HEK293T (cell line): ENCODE measurements around the gene TCEANC2.

Source experiments
- CTCF ChIA-PET: fragments of 350-600 bp; formaldehyde crosslinking; extraction: SDS; loops from one replicate; lab custom pipeline; 2021; ENCODE audit warnings: antibody characterized with exemption, inconsistent platforms; lab: Yijun Ruan, JAX
- POLR2A ChIA-PET: fragments of 350-600 bp; formaldehyde crosslinking; extraction: SDS; loops from one replicate; lab custom pipeline; 2020; ENCODE audit warnings: antibody characterized with exemption, inconsistent platforms; lab: Yijun Ruan, JAX
- DNase-seq: peaks from one replicate; pipeline ENCODE4 v3.0.0; 2012; ENCODE audit warnings: mixed read lengths; ENCODE audit errors: extremely low spot score
- ARNT ChIP-seq: fragments of 450-650 bp; IDR thresholded peaks from 2 replicates; pipeline ENCODE4 v1.6.1; 2017; ENCODE audit warnings: mild to moderate bottlenecking
- BHLHE40 ChIP-seq: fragments of 450-650 bp; IDR thresholded peaks from 2 replicates; pipeline ENCODE4 v1.6.1; 2016; ENCODE audit warnings: mild to moderate bottlenecking, moderate library complexity, borderline replicate concordance
- CTBP1 ChIP-seq: fragments of 450-650 bp; IDR thresholded peaks from 2 replicates; pipeline ENCODE4 v1.6.1; 2016; ENCODE audit warnings: borderline replicate concordance
- ELF4 ChIP-seq: fragments of 450-650 bp; IDR thresholded peaks from 2 replicates; pipeline ENCODE4 v1.6.1; 2017; ENCODE audit warnings: antibody characterized with exemption
- FOXA1 ChIP-seq: fragments of 450-650 bp; IDR thresholded peaks from 2 replicates; pipeline ENCODE4 v1.6.1; 2016; ENCODE audit warnings: mild to moderate bottlenecking
- FOXK2 ChIP-seq: fragments of 450-650 bp; IDR thresholded peaks from 2 replicates; pipeline ENCODE4 v1.6.1; 2016; ENCODE audit warnings: mild to moderate bottlenecking
- FOXM1 ChIP-seq: fragments of 450-650 bp; IDR thresholded peaks from 2 replicates; pipeline ENCODE4 v1.6.1; 2017; ENCODE audit warnings: mild to moderate bottlenecking, borderline replicate concordance
- HDGF ChIP-seq: fragments of 450-650 bp; IDR thresholded peaks from 2 replicates; pipeline ENCODE4 v1.6.1; 2017; ENCODE audit warnings: antibody characterized with exemption, borderline replicate concordance
- L3MBTL2 ChIP-seq: fragments of 450-650 bp; conservative IDR thresholded peaks from 2 replicates; pipeline ENCODE4 v1.6.1; 2016; ENCODE audit warnings: mild to moderate bottlenecking
- LEF1 ChIP-seq: fragments of 450-650 bp; IDR thresholded peaks from 2 replicates; pipeline ENCODE4 v1.6.1; 2017; ENCODE audit warnings: mild to moderate bottlenecking, borderline replicate concordance
- NFRKB ChIP-seq: fragments of 450-650 bp; IDR thresholded peaks from 2 replicates; pipeline ENCODE4 v1.6.1; 2016; ENCODE audit warnings: mild to moderate bottlenecking, moderate library complexity
- SP1 ChIP-seq: fragments of 450-650 bp; IDR thresholded peaks from 2 replicates; pipeline ENCODE4 v1.6.1; 2017
- SUZ12 ChIP-seq: fragments of 450-650 bp; IDR thresholded peaks from 2 replicates; pipeline ENCODE4 v1.6.1; 2016; ENCODE audit warnings: mild to moderate bottlenecking
- TARDBP ChIP-seq: fragments of 450-650 bp; IDR thresholded peaks from 2 replicates; pipeline ENCODE4 v1.6.1; 2016
- ZNF384 ChIP-seq: fragments of 450-650 bp; IDR thresholded peaks from 2 replicates; pipeline ENCODE4 v1.6.1; 2016
- TF ChIP-seq, protein P1 (sequence below): fragments of 450-650 bp; IDR thresholded peaks from 2 replicates; pipeline ENCODE4 v1.6.1; 2016

The TCEANC2 gene

GRCh38 chr1:54129858-54130257 lies 76.5 kb downstream of the TCEANC2 start:
- ChIA-PET POLR2A (no interaction called here), CTCF (no interaction called here)
- TF ChIP-seq HDGF (no peak), SP1 (no peak), FOXK2 (no peak), NFRKB (no peak)
- no peak for DNase-seq

DNA sequence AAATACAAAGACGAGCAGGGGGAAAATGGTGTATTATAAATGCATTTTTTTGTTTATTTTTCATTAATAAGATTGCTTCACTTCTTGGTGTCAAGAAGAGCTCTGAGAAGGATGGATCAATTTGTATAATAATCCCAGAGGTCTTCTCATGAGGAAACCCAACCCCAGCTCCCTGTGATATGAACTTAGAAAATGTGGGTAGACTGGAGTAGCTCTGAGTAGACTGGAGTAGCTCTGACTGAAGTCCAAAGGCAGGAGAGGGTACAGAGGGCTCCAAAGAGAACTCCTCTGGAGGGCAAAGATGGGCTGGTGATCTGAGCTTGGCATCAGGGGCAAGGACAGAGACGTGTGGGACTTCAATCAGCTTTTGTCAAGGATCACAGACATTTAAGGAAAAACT lies 78.0 kb downstream of the TCEANC2 start:
- TF ChIP-seq FOXK2, result no peak
- TF ChIP-seq CTBP1, result no peak
- no peak for TF ChIP-seq L3MBTL2
- no peak for TF ChIP-seq BHLHE40
- TF ChIP-seq, protein P1, sequence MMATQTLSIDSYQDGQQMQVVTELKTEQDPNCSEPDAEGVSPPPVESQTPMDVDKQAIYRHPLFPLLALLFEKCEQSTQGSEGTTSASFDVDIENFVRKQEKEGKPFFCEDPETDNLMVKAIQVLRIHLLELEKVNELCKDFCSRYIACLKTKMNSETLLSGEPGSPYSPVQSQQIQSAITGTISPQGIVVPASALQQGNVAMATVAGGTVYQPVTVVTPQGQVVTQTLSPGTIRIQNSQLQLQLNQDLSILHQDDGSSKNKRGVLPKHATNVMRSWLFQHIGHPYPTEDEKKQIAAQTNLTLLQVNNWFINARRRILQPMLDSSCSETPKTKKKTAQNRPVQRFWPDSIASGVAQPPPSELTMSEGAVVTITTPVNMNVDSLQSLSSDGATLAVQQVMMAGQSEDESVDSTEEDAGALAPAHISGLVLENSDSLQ, result no peak
- TF ChIP-seq TARDBP, result no peak
- no peak for TF ChIP-seq FOXA1
- TF ChIP-seq ELF4, result no peak
- no peak for TF ChIP-seq SUZ12
- TF ChIP-seq LEF1, result no peak
- no peak for TF ChIP-seq ZNF384
- no peak for DNase-seq
- CTCF ChIA-PET, result interaction anchor here (1.2 kb wide), 1 partner anchor 10 kb away, joined by 6 read pairs; no protein-coding TSS in a partner anchor
- POLR2A ChIA-PET, result no interaction called here

GRCh38 chr1:54132495-54132894 lies 79.1 kb downstream of the TCEANC2 start:
- DNase-seq, result no peak
- ChIA-PET POLR2A (no interaction called here), CTCF (no interaction called here)
- TF ChIP-seq ELF4, result no peak
- no peak for TF ChIP-seq SP1

DNA sequence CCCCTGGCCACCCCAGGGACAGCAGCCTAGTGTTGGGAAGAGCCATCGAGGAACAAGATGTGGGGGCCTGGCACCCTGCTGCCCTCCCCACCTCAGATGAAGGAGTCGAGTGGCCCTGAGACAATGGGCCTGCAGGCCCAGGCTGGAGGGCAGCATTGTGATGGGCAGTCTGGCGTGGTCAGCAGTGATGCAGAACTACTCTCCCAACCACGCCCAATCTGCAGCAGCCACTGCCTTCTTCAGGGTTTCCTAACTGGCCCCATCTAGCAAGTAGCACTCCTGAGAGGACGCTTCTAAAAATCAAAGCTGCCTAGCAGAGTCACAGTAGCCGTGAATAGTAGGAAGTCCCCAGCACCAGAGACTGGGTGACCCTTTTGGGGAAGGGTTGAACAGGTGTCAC lies 80.9 kb downstream of the TCEANC2 start:
- POLR2A ChIA-PET, result no interaction called here
- DNase-seq, result no peak
- TF ChIP-seq SUZ12 (no peak), BHLHE40 (no peak), SP1 (no peak), ARNT (no peak), NFRKB (no peak), ELF4 (no peak), FOXK2 (no peak), L3MBTL2 (no peak), LEF1 (no peak)
- TF ChIP-seq, protein P1, result no peak
- CTCF ChIA-PET, result no interaction called here

- POLR2A ChIA-PET, result interaction anchor here (0.9 kb wide), 1 partner anchor 14 kb away, joined by 4 read pairs; no protein-coding TSS in a partner anchor
- CTCF ChIA-PET, result interaction anchor here (0.6 to 1.2 kb wide), 2 partner anchors 13 to 378 kb away, joined by 3 read pairs; no protein-coding TSS in a partner anchor
- no peak for DNase-seq
- TF ChIP-seq CTBP1 (no peak), SUZ12 (no peak), NFRKB (no peak), ZNF384 (no peak), ARNT (no peak), BHLHE40 (no peak), HDGF (no peak), ELF4 (no peak), FOXM1 (no peak), L3MBTL2 (no peak), FOXK2 (no peak), FOXA1 (no peak), SP1 (no peak), LEF1 (no peak), TARDBP (no peak)
- TF ChIP-seq, protein P1, result no peak
Measured at GRCh38 chr1:54135436-54136120, 82.2 kb downstream of the TCEANC2 start.

GRCh38 chr1:54136269-54136896 lies 83.0 kb downstream of the TCEANC2 start:
- no peak for DNase-seq
- TF ChIP-seq FOXA1 (no peak), ZNF384 (no peak), FOXM1 (no peak), CTBP1 (no peak), SP1 (no peak), ELF4 (no peak), LEF1 (no peak), HDGF (no peak), ARNT (no peak), BHLHE40 (no peak), SUZ12 (no peak)
- TF ChIP-seq, protein P1, result no peak
- CTCF ChIA-PET, result interaction anchor here (1.2 kb wide), 1 partner anchor 14 kb away, joined by 3 read pairs; no protein-coding TSS in a partner anchor
- POLR2A ChIA-PET, result interaction anchor here (0.9 kb wide), 1 partner anchor 14 kb away, joined by 4 read pairs; no protein-coding TSS in a partner anchor
